Iris pigment epithelial cell (primary cell): Measurements from ENCODE around the gene RCE1.

Experiments
- DNase-seq: peaks from one replicate; pipeline ENCODE4 v3.0.0-alpha.2; 2011; ENCODE audit warnings: low read depth

RCE1 gene

GRCh38 chr11:66845143-66845875, 2.1 kb downstream of the RCE1 start:
- DNase-seq = no peak

GRCh38 chr11:66845876-66846212, 2.6 kb downstream of the RCE1 start:
- DNase-seq = no peak

GRCh38 chr11:66846671-66847091, 3.4 kb downstream of the RCE1 start:
- peak; percentile 41 for DNase-seq

GRCh38 chr11:66847461-66848232, 4.4 kb downstream of the RCE1 start:
- DNase-seq = no peak

- no peak for DNase-seq
Measured at GRCh38 chr11:66848671-66849500, 5.6 kb downstream of the RCE1 start.

GRCh38 chr11:66849501-66850234, 6.4 kb downstream of the RCE1 start:
- DNase-seq = no peak

- DNase-seq = no peak
Measured at GRCh38 chr11:66850235-66850587, 7.0 kb downstream of the RCE1 start.

GRCh38 chr11:66850588-66851238, 7.5 kb downstream of the RCE1 start:
- DNase-seq = no peak

GRCh38 chr11:66851239-66851596, 8.0 kb downstream of the RCE1 start:
- DNase-seq = no peak

- DNase-seq = no peak
Measured at GRCh38 chr11:66851698-66852465, 8.6 kb downstream of the RCE1 start.

GRCh38 chr11:66852466-66853241, 9.4 kb downstream of the RCE1 start:
- DNase-seq = no peak

- DNase-seq = no peak
Measured at GRCh38 chr11:66853242-66854229, 10.3 kb downstream of the RCE1 start.

- no peak for DNase-seq
Measured at GRCh38 chr11:66854231-66854661, 11.0 kb downstream of the RCE1 start.

- no peak for DNase-seq
Measured at GRCh38 chr11:66854729-66855211, 11.5 kb downstream of the RCE1 start.

GRCh38 chr11:66855574-66856495, 12.6 kb downstream of the RCE1 start:
- peak; percentile 90 for DNase-seq

- no peak for DNase-seq
Measured at GRCh38 chr11:66856496-66857233, 13.4 kb downstream of the RCE1 start, which contains the start of gene LRFN4. LRFN4 (plus strand) TSS chr11:66857064; CDS start chr11:66857745, 681 bp downstream.
